Myocyte (in vitro differentiated cells): ENCODE data around the gene CBFB. TPM values are rescaled to one million over a fixed set of nuclear protein-coding genes. Genes with fewer than 3 reads are reported as not detected.
"Not testable (repeated sequence)": the region's sequence is repeated elsewhere in the genome, so short reads cannot be mapped to it uniquely, and the experiment has no call there.

Experiments
- DNase-seq: peaks from one replicate; pipeline ENCODE4 v3.0.0-alpha.2; 2012; ENCODE audit warnings: low read depth
- total RNA-seq: library from RNA; depleted of rRNA; stranded (reverse); fragments of >200 nt; gene quantifications from 2 replicates; pipeline ENCODE4 v1.2.3, GENCODE V29; 2014

Gene CBFB
- total RNA-seq, 1 donor from 2014 or later: 75.1 TPM

- DNase-seq: peak; percentile 32
Measured at GRCh38 chr16:67040906-67041305, 12.0 kb downstream of the CBFB start.

GRCh38 chr16:67041520-67041919 is 12.6 kb downstream of the CBFB start:
- not testable (repeated sequence) for DNase-seq

GRCh38 chr16:67043420-67043819 is 14.5 kb downstream of the CBFB start:
- DNase-seq: no peak

GRCh38 chr16:67050796-67051195 is 21.8 kb downstream of the CBFB start:
- no peak for DNase-seq

- DNase-seq: no peak
Measured at GRCh38 chr16:67052399-67052798, 23.4 kb downstream of the CBFB start.

GRCh38 chr16:67053767-67054334 is 24.9 kb downstream of the CBFB start:
- DNase-seq: no peak

- DNase-seq: no peak
Measured at GRCh38 chr16:67054901-67055300, 26.0 kb downstream of the CBFB start.

- DNase-seq: peak; percentile 91
Measured at GRCh38 chr16:67055712-67056487, 27.0 kb downstream of the CBFB start.

- DNase-seq: no peak
Measured at GRCh38 chr16:67063008-67063407, 34.1 kb downstream of the CBFB start.

GRCh38 chr16:67068212-67068753 is 39.3 kb downstream of the CBFB start:
- no peak for DNase-seq

- DNase-seq: peak; percentile 10
Measured at GRCh38 chr16:67071476-67072048, 42.6 kb downstream of the CBFB start.

- DNase-seq: no peak
Measured at GRCh38 chr16:67075331-67075730, 46.4 kb downstream of the CBFB start.

- peak; percentile 64 for DNase-seq
Measured at GRCh38 chr16:67077871-67078270, 48.9 kb downstream of the CBFB start.

GRCh38 chr16:67082100-67082499 is 53.2 kb downstream of the CBFB start:
- DNase-seq: no peak

- DNase-seq: no peak
Measured at GRCh38 chr16:67082891-67083290, 53.9 kb downstream of the CBFB start.

GRCh38 chr16:67084345-67085028 is 55.5 kb downstream of the CBFB start:
- no peak for DNase-seq

- DNase-seq: peak; percentile 22
Measured at GRCh38 chr16:67086822-67087221, 57.9 kb downstream of the CBFB start.

GRCh38 chr16:67087291-67087690 is 58.3 kb downstream of the CBFB start:
- no peak for DNase-seq

- no peak for DNase-seq
Measured at GRCh38 chr16:67087803-67088202, 58.9 kb downstream of the CBFB start.

GRCh38 chr16:67088551-67088950 is 59.6 kb downstream of the CBFB start:
- DNase-seq: no peak

GRCh38 chr16:67089101-67089500 is 60.2 kb downstream of the CBFB start:
- no peak for DNase-seq
